ENCODE measurements around the gene PTH.

PTH gene

DNA sequence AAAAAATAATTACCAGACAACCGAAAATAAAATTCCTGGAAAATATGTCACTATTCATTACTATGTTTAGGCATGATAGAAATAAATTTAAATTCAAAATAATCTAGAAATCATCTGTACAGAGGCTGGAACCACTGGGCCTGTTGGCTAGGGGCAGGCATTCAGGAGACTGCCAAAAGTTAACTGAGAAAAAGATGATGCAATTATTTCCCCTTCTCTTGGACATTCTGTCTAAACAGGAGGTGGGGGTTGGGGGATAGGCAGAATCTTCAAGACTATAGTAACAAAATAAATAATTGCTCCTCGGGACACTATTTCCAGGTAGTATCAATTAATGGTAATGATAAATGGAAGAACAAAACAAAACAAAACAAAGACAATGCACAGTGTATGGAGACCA is 46.9 kb downstream of the PTH start:
- DNase-seq (ENCODE audit: low spot score) = no peak

DNA sequence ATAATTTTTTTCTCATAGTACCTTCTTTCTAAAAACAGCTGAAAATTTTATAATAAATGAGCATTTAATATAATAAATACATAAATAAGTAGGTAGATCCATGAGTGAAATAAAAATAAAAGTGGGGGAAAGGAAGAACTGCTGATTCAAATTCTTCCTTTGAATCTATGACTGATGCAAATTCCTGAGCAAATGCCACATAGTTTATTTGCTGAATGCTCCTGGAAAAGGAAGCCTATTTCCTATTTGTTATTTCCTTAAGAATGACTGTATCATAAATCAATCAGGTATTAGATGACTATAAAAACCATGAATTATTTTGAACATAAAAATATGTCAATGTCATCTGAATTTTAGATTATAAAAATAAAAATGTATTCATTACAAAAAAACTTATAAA is 49.4 kb downstream of the PTH start:
- no peak for DNase-seq (ENCODE audit: low spot score)

DNA sequence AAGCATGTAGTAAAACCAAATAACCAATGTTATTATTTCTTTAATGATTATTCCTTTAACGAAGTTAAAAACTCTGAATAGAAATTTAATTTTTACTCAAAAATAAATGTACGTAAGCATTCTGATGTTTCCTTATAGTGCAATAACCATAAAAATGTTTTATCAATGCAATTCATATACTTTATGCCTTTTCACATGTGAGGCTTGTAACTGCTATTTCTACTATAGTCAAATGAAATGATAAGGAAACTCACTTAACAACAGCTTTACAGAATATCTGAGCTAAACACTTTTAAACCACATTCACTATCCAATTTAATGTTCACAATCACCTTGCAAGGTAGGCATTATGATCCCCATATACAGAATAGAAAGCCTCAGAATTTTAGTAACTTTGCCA is 50.2 kb downstream of the PTH start:
- no peak for DNase-seq (ENCODE audit: low spot score)
